Endothelial cell (in vitro differentiated cells): Measurements from ENCODE around the gene IQCE. TPM values are rescaled to one million over a fixed set of nuclear protein-coding genes. Genes with fewer than 3 reads are reported as not detected.

Source experiments
- DNase-seq: peaks from one replicate; pipeline ENCODE4 v3.0.0; 2021; ENCODE audit warnings: low spot score
- H3K27ac Mint-ChIP-seq: one replicate; pipeline ENCODE4 v1.8.0; 2021; ENCODE audit warnings: mixed read lengths, inconsistent platforms; ENCODE audit not compliant: unreplicated experiment
- H3K27me3 Mint-ChIP-seq: one replicate; pipeline ENCODE4 v1.8.0; 2021; ENCODE audit warnings: mild to moderate bottlenecking, moderate library complexity, mixed read lengths, inconsistent platforms; ENCODE audit not compliant: unreplicated experiment
- H3K36me3 Mint-ChIP-seq: one replicate; pipeline ENCODE4 v1.8.0; 2021; ENCODE audit warnings: mild to moderate bottlenecking, low read depth, mixed read lengths, inconsistent platforms; ENCODE audit not compliant: unreplicated experiment
- H3K4me1 Mint-ChIP-seq: one replicate; pipeline ENCODE4 v1.8.0; 2021; ENCODE audit warnings: mild to moderate bottlenecking, mixed read lengths, inconsistent platforms; ENCODE audit not compliant: unreplicated experiment
- H3K4me3 Mint-ChIP-seq: one replicate; pipeline ENCODE4 v1.8.0; 2021; ENCODE audit warnings: mild to moderate bottlenecking, mixed read lengths, inconsistent platforms; ENCODE audit not compliant: unreplicated experiment
- H3K9me3 Mint-ChIP-seq: one replicate; pipeline ENCODE4 v1.8.0; 2021; ENCODE audit warnings: mixed read lengths, inconsistent platforms; ENCODE audit not compliant: unreplicated experiment
- CTCF ChIP-seq: fragments of 200-600 bp; sonication (generic); IDR thresholded peaks from one replicate; pipeline ENCODE4 v1.5.0; 2021; ENCODE audit warnings: antibody characterized with exemption; ENCODE audit not compliant: unreplicated experiment
- total RNA-seq: library from RNA; stranded (reverse); fragmentation: NEBNext Ultra II Directional; extraction: Animal tissue kit (Norgen Biotek cat#: 25700); gene quantifications from one replicate; pipeline ENCODE4 v1.2.1, GENCODE V29; 2021; ENCODE audit not compliant: unreplicated experiment

The IQCE gene
- total RNA-seq, 1 donor from 2014 or later = 9.6 TPM

- Mint-ChIP-seq H3K27me3 (peaks cover 2% of the 10 kb centered on the region), H3K4me1 (peaks cover 5% of the 10 kb centered on the region), H3K27ac (no peak overlapping the region), H3K36me3 (no peaks in the 10 kb centered on the region), H3K4me3 (no peak overlapping the region), H3K9me3 (no peaks in the 10 kb centered on the region)
- TF ChIP-seq CTCF = no peak
- DNase-seq = no peak
These were observed 64.3 kb downstream of the IQCE start for GRCh38 chr7:2622869-2623697.

- Mint-ChIP-seq H3K4me3 (no peak overlapping the region), H3K27me3 (peaks cover 1% of the 10 kb centered on the region), H3K36me3 (no peaks in the 10 kb centered on the region), H3K4me1 (peaks cover 5% of the 10 kb centered on the region), H3K9me3 (no peaks in the 10 kb centered on the region), H3K27ac (no peak overlapping the region)
- no peak for DNase-seq
- no peak for TF ChIP-seq CTCF
These were observed 64.9 kb downstream of the IQCE start for GRCh38 chr7:2623698-2624014.

GRCh38 chr7:2624293-2624886 is 65.6 kb downstream of the IQCE start:
- no peak for DNase-seq
- Mint-ChIP-seq H3K9me3 (no peaks in the 10 kb centered on the region), H3K27me3 (peaks cover 1% of the 10 kb centered on the region), H3K4me3 (no peak overlapping the region), H3K27ac (no peak overlapping the region), H3K4me1 (peaks cover 5% of the 10 kb centered on the region), H3K36me3 (no peaks in the 10 kb centered on the region)
- TF ChIP-seq CTCF = no peak

- no peaks in the 10 kb centered on the region for H3K36me3 Mint-ChIP-seq
- no peak for DNase-seq
These were observed 67.8 kb downstream of the IQCE start for GRCh38 chr7:2626498-2627117.

More at GRCh38 chr7:2626498-2627117, 67.8 kb downstream of the IQCE start:
- no peaks in the 10 kb centered on the region for H3K9me3 Mint-ChIP-seq
- H3K27me3 Mint-ChIP-seq = peaks cover 5% of the 10 kb centered on the region
- no peak for TF ChIP-seq CTCF
- H3K4me3 Mint-ChIP-seq = no peak overlapping the region
- peaks cover 4% of the 10 kb centered on the region for H3K4me1 Mint-ChIP-seq
- H3K27ac Mint-ChIP-seq = no peak overlapping the region
